ENCODE results near the gene C19orf38. TPM values are rescaled to one million over a fixed set of nuclear protein-coding genes. Genes with fewer than 3 reads are reported as not detected.

C19orf38 gene
- total and polyA plus RNA-seq, 9 donors: 0.52 to 4.1 (median 1.0) TPM

DNA sequence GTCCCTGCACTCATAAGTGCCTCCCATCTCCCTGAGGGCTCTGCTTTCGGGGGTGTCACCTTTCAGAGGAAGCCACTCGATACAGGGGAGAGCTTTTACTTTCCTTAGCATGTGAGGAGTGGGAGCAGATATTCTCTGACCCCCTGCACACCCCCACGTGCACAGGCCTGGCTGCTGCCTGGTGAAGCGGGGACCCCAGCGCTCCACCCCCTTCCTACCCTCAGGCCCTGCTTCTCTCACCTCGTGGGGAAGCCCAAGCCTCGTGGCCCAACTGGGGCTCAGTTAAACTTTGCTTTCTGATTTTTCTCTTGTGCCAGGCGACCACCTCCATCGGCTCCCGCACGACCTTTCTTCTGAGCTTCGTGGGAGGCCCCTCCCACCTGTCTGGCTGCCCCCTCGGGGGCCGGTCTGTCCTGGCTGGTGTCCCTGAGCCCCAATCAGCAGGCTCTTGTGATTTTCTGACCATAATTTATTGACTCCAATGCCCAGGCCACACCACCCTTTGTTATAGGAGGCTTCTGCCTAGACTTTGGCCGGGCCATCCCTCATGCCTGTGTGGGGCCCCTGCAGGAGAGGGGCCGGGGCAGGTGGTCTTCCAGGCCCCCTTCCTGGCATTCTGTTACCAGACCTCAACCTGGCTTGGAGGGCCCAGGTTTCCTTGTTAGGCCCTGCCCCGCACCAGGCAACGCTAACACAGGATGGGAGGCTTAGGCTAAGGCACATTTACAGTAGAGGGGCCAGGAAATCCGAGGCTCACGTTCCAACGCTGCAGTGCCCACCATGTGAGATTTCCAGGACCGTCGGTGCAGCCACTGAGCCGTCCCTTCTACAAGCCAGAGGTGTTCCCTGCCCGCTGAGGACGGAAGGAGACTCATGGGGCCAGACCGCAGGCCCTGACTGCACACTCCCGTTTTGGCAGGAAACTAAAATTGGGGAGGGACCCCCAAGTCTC is 16.0 kb upstream of the C19orf38 start:
- H3K4me1 ChIP-seq (ENCODE audit: insufficient read depth): peaks cover 4% of the 10 kb centered on the region
- no peaks in the 10 kb centered on the region for H3K9me3 ChIP-seq
- no peak overlapping the region for H3K4me3 ChIP-seq
- DNase-seq: no peak
- H3K27ac ChIP-seq: peak overlapping the region in 1 of 2 donors; percentile 12
- no peaks in the 10 kb centered on the region for H3K36me3 ChIP-seq
- 59 to 69% (median 69%) methylated on average over 25 to 28 of the region's 28 CpGs for WGBS, 3 donors
- intact Hi-C loops (cut with DNase I): no loop called here
- H3K27me3 ChIP-seq: no peaks in the 10 kb centered on the region
- TF ChIP-seq CTCF (IDR thresholded peaks at IDR 0.05) (no peak), EP300 (IDR thresholded peaks at IDR 0.05) (no peak), POLR2A (IDR thresholded peaks at IDR 0.05) (no peak)

DNA sequence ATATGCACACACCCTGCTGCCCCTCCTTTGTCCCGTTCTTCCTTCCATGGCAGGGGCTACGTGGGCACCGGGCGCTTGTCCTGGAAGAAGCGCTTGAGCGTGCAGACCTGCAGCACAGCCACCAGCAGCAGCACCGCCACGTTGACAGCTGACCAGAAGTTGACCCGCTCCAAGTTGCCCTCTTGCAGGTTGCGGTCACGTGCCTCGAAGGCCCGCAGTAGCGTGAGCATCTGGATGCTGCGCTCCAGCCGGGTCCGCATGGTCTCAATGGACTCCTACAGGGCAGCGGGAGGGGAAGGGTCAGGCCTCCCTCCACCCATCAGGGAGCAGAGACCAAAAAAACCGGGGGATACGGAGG is 15.3 kb upstream of the C19orf38 start:
- DNase-seq: no peak
- Histone ChIP-seq H3K27ac (no peak overlapping the region), H3K36me3 (no peaks in the 10 kb centered on the region), H3K4me1 (ENCODE audit: insufficient read depth) (peaks cover 4% of the 10 kb centered on the region), H3K9me3 (no peaks in the 10 kb centered on the region), H3K4me3 (no peak overlapping the region), H3K27me3 (no peaks in the 10 kb centered on the region)
- intact Hi-C loops (cut with DNase I): no loop called here
- no peak for TF ChIP-seq POLR2A (IDR thresholded peaks at IDR 0.05)
- no peak for TF ChIP-seq EP300 (IDR thresholded peaks at IDR 0.05)
- no peak for TF ChIP-seq CTCF (IDR thresholded peaks at IDR 0.05)
- WGBS, 3 donors: 60 to 65% (median 65%) methylated on average over 20 of the region's 20 CpGs

- Histone ChIP-seq H3K27me3 (no peaks in the 10 kb centered on the region), H3K27ac (peak overlapping the region; percentile 56 to 98), H3K36me3 (no peaks in the 10 kb centered on the region), H3K9me3 (no peaks in the 10 kb centered on the region), H3K4me1 (ENCODE audit: insufficient read depth) (peaks cover 4% of the 10 kb centered on the region), H3K4me3 (peak overlapping the region; percentile 68)
- peak in 1 of 5 donors; percentile 100 for DNase-seq
- 46 to 58% (median 55%) methylated on average over 32 of the region's 32 CpGs for WGBS, 3 donors
- TF ChIP-seq CTCF (IDR thresholded peaks at IDR 0.05) (no peak), POLR2A (IDR thresholded peaks at IDR 0.05) (peak; percentile 15)
- intact Hi-C loops (cut with DNase I): no loop called here
Observed at GRCh38 chr19:10835089-10835753, 13.0 kb upstream of the C19orf38 start.

DNA sequence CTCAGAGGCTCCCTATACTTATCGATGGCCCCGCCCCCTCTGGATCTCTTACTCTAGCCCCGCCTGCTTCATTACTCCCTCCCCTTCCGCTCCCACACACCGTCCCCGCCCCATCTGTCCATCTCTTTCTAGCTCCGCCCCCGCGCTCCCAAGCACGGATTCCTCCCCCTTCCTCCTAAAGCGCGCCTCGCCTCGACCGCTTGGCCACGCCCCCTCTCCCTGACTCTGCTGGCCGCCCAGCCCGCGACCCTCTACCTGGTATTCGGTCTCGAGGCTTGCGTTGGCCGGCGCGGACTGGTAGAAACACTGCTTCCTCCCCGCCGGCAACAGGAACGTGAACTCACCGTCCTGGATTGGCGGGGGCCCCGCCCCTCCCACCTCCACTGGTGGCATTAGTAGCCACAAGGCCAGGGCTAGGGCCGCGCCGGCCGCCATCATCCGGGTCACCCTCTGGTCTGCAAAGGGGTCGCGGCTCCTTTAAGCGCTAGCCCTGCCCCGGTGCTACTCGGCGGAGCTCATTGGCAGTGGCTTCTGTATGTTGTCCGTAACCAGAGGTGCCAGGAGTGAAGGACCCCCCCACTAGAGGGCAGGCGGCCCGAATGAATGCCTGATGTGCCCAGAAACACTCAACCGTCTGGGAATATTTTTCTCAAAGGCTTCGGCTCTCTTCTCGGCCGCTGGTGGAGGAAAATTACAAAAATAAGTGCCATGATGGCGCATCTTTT is 12.3 kb upstream of the C19orf38 start, which contains the start of gene TMED1:
Gene TMED1 (minus strand): TSS at position 459 of the 725 bp plus-strand sequence. CDS start 21 bp downstream, at position 438.
- peak; percentile 58 for TF ChIP-seq POLR2A (IDR thresholded peaks at IDR 0.05)
- TF ChIP-seq CTCF (IDR thresholded peaks at IDR 0.05): peak in 2 of 3 donors; percentile 76 to 77
- TF ChIP-seq EP300 (IDR thresholded peaks at IDR 0.05): peak; percentile 25
- H3K27ac ChIP-seq: peak within 1 kb of the TSS; percentile 73 to 98
- no peaks in the 10 kb centered on the region for H3K36me3 ChIP-seq
- H3K9me3 ChIP-seq: no peaks in the 10 kb centered on the region
- intact Hi-C loops (cut with DNase I): no loop called here
- 0 to 1% (median 0%) methylated on average over 50 of the region's 50 CpGs for WGBS, 3 donors
- H3K27me3 ChIP-seq: no peaks in the 10 kb centered on the region
- H3K4me1 ChIP-seq (ENCODE audit: insufficient read depth): peaks cover 4% of the 10 kb centered on the region
- peak; percentile 94 to 100 (median 100) for DNase-seq
- peak within 1 kb of the TSS; percentile 68 for H3K4me3 ChIP-seq
